CD4-positive, alpha-beta T cell (primary cell): Measurements from ENCODE around the gene CYP4A22. TPM values are rescaled to one million over a fixed set of nuclear protein-coding genes. Genes with fewer than 3 reads are reported as not detected.
A peak's percentile ranks its signal among the peaks of the same experiment; 100 is the strongest.

ENCODE experiments used
- ATAC-seq: fragments of 200-7000 bp; cut with Tn5 transposase; one replicate; pipeline ENCODE4 v1.10.0; 2022; ENCODE audit warnings: mild to moderate bottlenecking; ENCODE audit not compliant: poor library complexity
- CTCF ChIA-PET: fragments of 350-600 bp; sonication (Branson Sonifier 250); formaldehyde crosslinking; loops from one replicate; lab custom pipeline; 2021; ENCODE audit warnings: antibody characterized with exemption, inconsistent platforms; lab: Charles Lee
- POLR2A ChIA-PET: fragments of 350-600 bp; sonication (Branson Sonifier 250); formaldehyde crosslinking; loops from one replicate; lab custom pipeline; 2021; ENCODE audit warnings: antibody characterized with exemption, inconsistent platforms; lab: Charles Lee
- DNase-seq, 14 experiments: peaks; one replicate each; pipeline ENCODE4 v3.0.0-alpha.2; 2013 to 2020; ENCODE audit warnings: mixed read lengths in 2 of 14
- H3K27ac ChIP-seq, 2 donors: one replicate each; pipeline versions ENCODE4 v1.5.1 to v1.7.0; 2013; ENCODE audit warnings: low read length in 2 of 2, low read depth in 1 of 2, mild to moderate bottlenecking in 1 of 2
- H3K27me3 ChIP-seq, 2 experiments: 1 replicate in 1 of 2; 2 replicates in 1 of 2; pipeline versions ENCODE4 v1.6.1 to v1.7.0; 2013; ENCODE audit warnings: low read length in 2 of 2, control low read depth in 1 of 2, mild to moderate bottlenecking in 1 of 2, moderate library complexity in 1 of 2; ENCODE audit not compliant: insufficient read depth in 2 of 2, control insufficient read depth in 1 of 2
- H3K36me3 ChIP-seq: one replicate; pipeline ENCODE4 v1.6.1; 2013; ENCODE audit warnings: low read length, control low read depth; ENCODE audit not compliant: insufficient read depth
- H3K4me1 ChIP-seq: one replicate; pipeline ENCODE4 v1.6.1; 2013; ENCODE audit warnings: low read length, control low read depth; ENCODE audit not compliant: insufficient read depth
- H3K4me3 ChIP-seq: one replicate; pipeline ENCODE4 v1.5.1; 2013; ENCODE audit warnings: mild to moderate bottlenecking, low read length, moderate library complexity
- H3K9me3 ChIP-seq, 2 experiments: 1 replicate in 1 of 2; 2 replicates in 1 of 2; pipeline versions ENCODE4 v1.6.1 to v1.7.0; 2013; ENCODE audit warnings: low read length in 2 of 2, mild to moderate bottlenecking in 2 of 2, control low read depth in 1 of 2, moderate library complexity in 1 of 2; ENCODE audit not compliant: control insufficient read depth in 1 of 2, insufficient read depth in 1 of 2
- H3K27ac Mint-ChIP-seq: one replicate; pipeline ENCODE4 v1.8.0; 2020; ENCODE audit warnings: mixed read lengths
- H3K27me3 Mint-ChIP-seq: one replicate; pipeline ENCODE4 v1.8.0; 2021; ENCODE audit warnings: mixed read lengths
- H3K36me3 Mint-ChIP-seq: one replicate; pipeline ENCODE4 v1.8.0; 2021; ENCODE audit warnings: low read depth, mixed read lengths
- H3K4me1 Mint-ChIP-seq: one replicate; pipeline ENCODE4 v1.8.0; 2021; ENCODE audit warnings: low read depth, mixed read lengths
- H3K4me3 Mint-ChIP-seq: one replicate; pipeline ENCODE4 v1.8.0; 2020; ENCODE audit warnings: mild to moderate bottlenecking, mixed read lengths
- H3K9me3 Mint-ChIP-seq: one replicate; pipeline ENCODE4 v1.8.0; 2020; ENCODE audit warnings: mixed read lengths
- CTCF ChIP-seq: fragments of 200-600 bp; IDR thresholded peaks from one replicate; pipeline ENCODE4 v1.8.0; 2022; ENCODE audit warnings: antibody characterized with exemption, mild to moderate bottlenecking
- intact Hi-C, 2 experiments: fragments of 100-400 bp; cut with DNase I in 1 of 2; cut with micrococcal nuclease in 1 of 2; formaldehyde crosslinking; loops; one replicate each; pipeline versions ENCODE4 v1.15.1 to v1.9.0; 2023 to 2025; cut with DNase I, micrococcal nuclease
- total RNA-seq, 174 experiments: library from RNA in 2 of 174; stranded (reverse) in 2 of 174; gene quantifications; one replicate each; pipeline ENCODE4 v1.2.3 and lab custom pipeline; 2021 to 2026

CYP4A22 gene
- total RNA-seq, 2 experiments from 2014 or later = not detected

- POLR2A ChIA-PET = no interaction called here
- no peaks in the 10 kb centered on the region for H3K36me3 Mint-ChIP-seq
- TF ChIP-seq CTCF = no peak
Observed at GRCh38 chr1:47178020-47178419, 40.8 kb downstream of the CYP4A22 start.

GRCh38 chr1:47178654-47179016 is 41.4 kb downstream of the CYP4A22 start:
- DNase-seq (no peak), ATAC-seq (no peak)
- Histone ChIP-seq H3K36me3 (no peaks in the 10 kb centered on the region), H3K4me3 (no peak overlapping the region), H3K4me1 (peaks cover 11% of the 10 kb centered on the region), H3K27me3 (peaks cover 16 to 22% of the 10 kb centered on the region in 2 experiments), H3K27ac (no peak overlapping the region), H3K9me3 (no peaks in the 10 kb centered on the region)
- no peaks in the 10 kb centered on the region for H3K36me3 Mint-ChIP-seq
- H3K4me3 Mint-ChIP-seq = no peak overlapping the region
- no peak overlapping the region for H3K27ac Mint-ChIP-seq
- POLR2A ChIA-PET = interaction anchor here (0.6 kb wide), 1 partner anchor 259 kb away, joined by 3 read pairs; the partner anchor contains the start of gene FOXD2
- peaks cover 69% of the 10 kb centered on the region for H3K27me3 Mint-ChIP-seq
- intact Hi-C loops = loop anchor here in 1 of 2 experiments (5.0 kb wide), 1 partner anchor 534 kb away; no protein-coding TSS in a partner anchor
- peaks cover 15% of the 10 kb centered on the region for H3K4me1 Mint-ChIP-seq
- TF ChIP-seq CTCF = no peak
- H3K9me3 Mint-ChIP-seq = no peaks in the 10 kb centered on the region
- CTCF ChIA-PET = interaction anchor here (1.0 to 2.4 kb wide), 5 partner anchors 10 to 169 kb away, joined by 3 to 17 read pairs (median 4); no protein-coding TSS in a partner anchor

More at GRCh38 chr1:47178020-47178419, 40.8 kb downstream of the CYP4A22 start:
- no peak overlapping the region for H3K4me3 Mint-ChIP-seq
- peaks cover 11% of the 10 kb centered on the region for H3K4me1 ChIP-seq
- ATAC-seq (no peak), DNase-seq (no peak)
- peaks cover 17 to 19% of the 10 kb centered on the region in 2 experiments for H3K27me3 ChIP-seq
- no peak overlapping the region for H3K27ac ChIP-seq
- H3K4me1 Mint-ChIP-seq = peaks cover 15% of the 10 kb centered on the region
- H3K36me3 ChIP-seq = no peaks in the 10 kb centered on the region
- intact Hi-C loops = loop anchor here in 1 of 2 experiments (5.0 kb wide), 1 partner anchor 534 kb away; no protein-coding TSS in a partner anchor
- CTCF ChIA-PET = interaction anchor here (1.7 to 2.4 kb wide), 2 partner anchors 16 to 19 kb away, joined by 4 to 17 read pairs; no protein-coding TSS in a partner anchor
- no peak overlapping the region for H3K27ac Mint-ChIP-seq
- peaks cover 67% of the 10 kb centered on the region for H3K27me3 Mint-ChIP-seq
- H3K9me3 ChIP-seq = peaks cover 0 to under 1% of the 10 kb centered on the region in 2 experiments
- H3K4me3 ChIP-seq = no peak overlapping the region
- no peaks in the 10 kb centered on the region for H3K9me3 Mint-ChIP-seq

GRCh38 chr1:47179017-47179987 is 42.1 kb downstream of the CYP4A22 start:
- Histone ChIP-seq H3K36me3 (no peaks in the 10 kb centered on the region), H3K27me3 (peaks cover 16 to 22% of the 10 kb centered on the region in 2 experiments), H3K27ac (no peak overlapping the region), H3K9me3 (no peaks in the 10 kb centered on the region), H3K4me1 (peaks cover 11% of the 10 kb centered on the region), H3K4me3 (peak overlapping the region; percentile 47)
- CTCF ChIA-PET = interaction anchor here (0.6 to 2.4 kb wide), 6 partner anchors 9 to 168 kb away, joined by 3 to 17 read pairs (median 4); no protein-coding TSS in a partner anchor
- no peak overlapping the region for H3K27ac Mint-ChIP-seq
- H3K4me3 Mint-ChIP-seq = peak overlapping the region; percentile 78
- intact Hi-C loops = loop anchor here in 1 of 2 experiments (5.0 kb wide), 1 partner anchor 533 kb away; no protein-coding TSS in a partner anchor
- H3K4me1 Mint-ChIP-seq = peaks cover 15% of the 10 kb centered on the region
- no peaks in the 10 kb centered on the region for H3K36me3 Mint-ChIP-seq
- DNase-seq = peak; percentile 40 to 79 (median 58)
- POLR2A ChIA-PET = interaction anchor here (0.6 kb wide), 1 partner anchor 259 kb away, joined by 3 read pairs; the partner anchor contains the start of gene FOXD2
- peak; percentile 73 for TF ChIP-seq CTCF
- H3K9me3 Mint-ChIP-seq = no peaks in the 10 kb centered on the region
- peaks cover 69% of the 10 kb centered on the region for H3K27me3 Mint-ChIP-seq
- peak; percentile 63 for ATAC-seq
